KMS-11 (cell line): ENCODE measurements around the gene LRIT3.

Source experiments
- H2AFZ ChIP-seq: fragments of 200-600 bp; sonication (generic); 2 replicates; pipeline ENCODE4 v1.6.1; 2016; ENCODE audit warnings: antibody characterized with exemption, mixed run types, low read depth
- H3K27ac ChIP-seq: fragments of 200-600 bp; sonication (generic); 2 replicates; pipeline ENCODE4 v1.6.1; 2016; ENCODE audit warnings: mild to moderate bottlenecking, mixed run types
- H3K27me3 ChIP-seq: fragments of 200-600 bp; sonication (generic); 2 replicates; pipeline ENCODE4 v1.6.1; 2017; ENCODE audit warnings: mild to moderate bottlenecking, low read depth, mixed run types, moderate library complexity; ENCODE audit not compliant: insufficient read depth
- H3K36me3 ChIP-seq: fragments of 200-600 bp; sonication (generic); 2 replicates; pipeline ENCODE4 v1.6.1; 2017; ENCODE audit warnings: mild to moderate bottlenecking, mixed run types; ENCODE audit not compliant: insufficient read depth
- H3K4me1 ChIP-seq: fragments of 200-600 bp; sonication (generic); 2 replicates; pipeline ENCODE4 v1.6.1; 2016; ENCODE audit warnings: mild to moderate bottlenecking, low read depth, mixed run types; ENCODE audit not compliant: poor library complexity, severe bottlenecking
- H3K4me2 ChIP-seq: fragments of 200-600 bp; sonication (generic); 2 replicates; pipeline ENCODE4 v1.7.0; 2016; ENCODE audit warnings: mild to moderate bottlenecking, mixed run types
- H3K4me3 ChIP-seq: fragments of 200-600 bp; sonication (generic); IDR thresholded peaks from 2 replicates; pipeline ENCODE4 v1.6.1; 2017; ENCODE audit warnings: low read depth, low read length, mixed read lengths; ENCODE audit not compliant: insufficient read depth
- H3K79me2 ChIP-seq: fragments of 200-600 bp; sonication (generic); 2 replicates; pipeline ENCODE4 v1.6.1; 2016; ENCODE audit warnings: low read depth, mixed run types; ENCODE audit not compliant: insufficient read depth
- H3K9ac ChIP-seq: fragments of 200-600 bp; sonication (generic); 2 replicates; pipeline ENCODE4 v1.6.1; 2016; ENCODE audit warnings: mild to moderate bottlenecking, mixed run types
- H4K20me1 ChIP-seq: fragments of 200-600 bp; sonication (generic); 2 replicates; pipeline ENCODE4 v1.6.1; 2016; ENCODE audit warnings: mild to moderate bottlenecking, mixed run types; ENCODE audit not compliant: insufficient read depth
- TF ChIP-seq, protein P1 (sequence below): fragments of 200-600 bp; sonication (generic); conservative IDR thresholded peaks from 2 replicates; pipeline ENCODE4 v1.6.1; 2017; ENCODE audit warnings: low read depth, mild to moderate bottlenecking, antibody characterized with exemption, low read length, moderate library complexity, mixed read lengths

LRIT3 gene

DNA sequence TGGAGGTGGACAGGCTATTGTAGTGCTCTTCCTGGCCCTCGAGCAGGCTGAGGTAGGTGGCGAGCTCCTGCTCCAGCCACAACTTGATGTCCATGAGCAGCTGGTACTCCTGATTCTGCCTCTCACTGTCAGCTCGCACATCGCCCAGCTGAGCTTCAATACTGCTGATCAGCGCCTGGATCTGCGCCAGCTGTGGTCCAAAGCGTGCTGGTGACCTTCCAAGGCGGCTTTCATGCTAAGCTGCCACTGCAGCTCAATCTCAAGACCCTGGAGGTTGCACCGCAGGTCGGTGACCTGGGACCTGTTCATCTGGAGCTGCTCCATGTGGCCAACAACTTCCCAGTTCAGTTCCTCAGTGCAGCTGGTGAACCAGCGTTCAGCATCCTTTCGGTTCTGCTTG, 31.2 kb downstream of the LRIT3 start:
- Histone ChIP-seq H3K27me3 (no peaks in the 10 kb centered on the region), H3K4me1 (peaks cover 4% of the 10 kb centered on the region), H3K36me3 (no peaks in the 10 kb centered on the region), H3K79me2 (no peaks in the 10 kb centered on the region), H3K4me2 (no peak overlapping the region), H2AFZ (no peak overlapping the region), H3K9ac (no peak overlapping the region), H3K4me3 (no peak overlapping the region), H3K27ac (no peak overlapping the region), H4K20me1 (no peaks in the 10 kb centered on the region)
- TF ChIP-seq, protein P1, sequence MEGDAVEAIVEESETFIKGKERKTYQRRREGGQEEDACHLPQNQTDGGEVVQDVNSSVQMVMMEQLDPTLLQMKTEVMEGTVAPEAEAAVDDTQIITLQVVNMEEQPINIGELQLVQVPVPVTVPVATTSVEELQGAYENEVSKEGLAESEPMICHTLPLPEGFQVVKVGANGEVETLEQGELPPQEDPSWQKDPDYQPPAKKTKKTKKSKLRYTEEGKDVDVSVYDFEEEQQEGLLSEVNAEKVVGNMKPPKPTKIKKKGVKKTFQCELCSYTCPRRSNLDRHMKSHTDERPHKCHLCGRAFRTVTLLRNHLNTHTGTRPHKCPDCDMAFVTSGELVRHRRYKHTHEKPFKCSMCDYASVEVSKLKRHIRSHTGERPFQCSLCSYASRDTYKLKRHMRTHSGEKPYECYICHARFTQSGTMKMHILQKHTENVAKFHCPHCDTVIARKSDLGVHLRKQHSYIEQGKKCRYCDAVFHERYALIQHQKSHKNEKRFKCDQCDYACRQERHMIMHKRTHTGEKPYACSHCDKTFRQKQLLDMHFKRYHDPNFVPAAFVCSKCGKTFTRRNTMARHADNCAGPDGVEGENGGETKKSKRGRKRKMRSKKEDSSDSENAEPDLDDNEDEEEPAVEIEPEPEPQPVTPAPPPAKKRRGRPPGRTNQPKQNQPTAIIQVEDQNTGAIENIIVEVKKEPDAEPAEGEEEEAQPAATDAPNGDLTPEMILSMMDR = no peak

DNA sequence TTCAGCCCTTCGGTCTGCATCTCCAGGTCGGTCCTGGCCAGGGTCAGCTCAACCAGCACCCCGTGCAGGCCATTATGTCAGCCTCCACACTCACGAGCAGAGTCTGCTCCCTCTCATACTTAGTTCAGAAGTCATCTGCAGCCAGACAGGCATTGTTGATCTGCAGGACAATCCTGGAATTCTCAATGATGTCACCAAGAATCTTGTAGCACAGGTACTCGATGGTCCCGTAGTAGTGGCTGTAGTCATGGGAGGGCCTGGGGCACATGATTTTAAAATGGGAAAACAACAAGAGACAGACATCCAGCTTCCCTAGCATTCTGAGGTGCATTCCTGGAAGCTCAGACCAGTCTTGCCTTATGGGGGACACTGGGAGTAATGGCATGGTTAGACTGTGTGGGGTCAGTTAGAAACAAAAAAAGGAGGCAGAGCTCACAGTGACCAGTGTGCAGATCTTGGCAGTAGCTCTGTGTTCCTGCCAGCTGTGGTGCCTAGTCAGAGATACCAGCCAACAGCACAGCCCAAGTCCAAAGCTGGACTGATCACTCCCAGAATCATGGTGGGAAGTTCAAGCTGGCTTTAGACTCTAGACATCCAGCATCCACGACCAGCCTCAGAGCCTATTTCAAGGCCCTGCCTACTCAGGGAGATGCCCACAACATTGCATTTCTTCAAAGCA, 31.9 kb downstream of the LRIT3 start:
- H4K20me1 ChIP-seq = no peaks in the 10 kb centered on the region
- no peak overlapping the region for H3K4me2 ChIP-seq
- no peaks in the 10 kb centered on the region for H3K27me3 ChIP-seq

DNA sequence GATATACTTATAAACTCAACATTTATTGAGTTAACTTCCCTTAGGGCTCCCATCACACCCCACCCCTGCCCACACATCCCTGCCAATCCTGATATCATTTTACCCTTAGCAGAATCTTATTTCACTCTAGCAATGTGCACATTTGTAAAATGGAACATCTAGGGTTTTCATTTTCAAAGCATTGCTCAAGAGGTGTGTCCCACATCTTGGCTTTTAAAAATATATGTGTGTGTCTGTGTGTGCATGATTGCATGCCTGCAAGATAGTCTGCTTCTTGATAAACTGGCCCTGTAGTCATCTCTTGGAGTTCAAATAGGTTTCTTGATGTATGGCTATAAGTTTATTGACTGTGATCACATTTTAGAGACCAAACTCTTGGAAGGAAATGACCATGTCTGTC, 38.4 kb downstream of the LRIT3 start:
- Histone ChIP-seq H3K9ac (no peak overlapping the region), H3K27me3 (no peaks in the 10 kb centered on the region), H2AFZ (no peak overlapping the region), H3K36me3 (no peaks in the 10 kb centered on the region), H3K4me1 (no peaks in the 10 kb centered on the region), H3K27ac (no peak overlapping the region), H4K20me1 (no peaks in the 10 kb centered on the region), H3K4me3 (no peak overlapping the region), H3K79me2 (no peaks in the 10 kb centered on the region), H3K4me2 (no peak overlapping the region)
- TF ChIP-seq, protein P1 = no peak

More for the DNA sequence above, 31.9 kb downstream of the LRIT3 start:
- Histone ChIP-seq H3K4me1 (peaks cover 4% of the 10 kb centered on the region), H3K36me3 (no peaks in the 10 kb centered on the region), H3K79me2 (no peaks in the 10 kb centered on the region), H3K4me3 (no peak overlapping the region), H3K27ac (no peak overlapping the region), H2AFZ (no peak overlapping the region), H3K9ac (no peak overlapping the region)
- TF ChIP-seq, protein P1 = no peak

DNA sequence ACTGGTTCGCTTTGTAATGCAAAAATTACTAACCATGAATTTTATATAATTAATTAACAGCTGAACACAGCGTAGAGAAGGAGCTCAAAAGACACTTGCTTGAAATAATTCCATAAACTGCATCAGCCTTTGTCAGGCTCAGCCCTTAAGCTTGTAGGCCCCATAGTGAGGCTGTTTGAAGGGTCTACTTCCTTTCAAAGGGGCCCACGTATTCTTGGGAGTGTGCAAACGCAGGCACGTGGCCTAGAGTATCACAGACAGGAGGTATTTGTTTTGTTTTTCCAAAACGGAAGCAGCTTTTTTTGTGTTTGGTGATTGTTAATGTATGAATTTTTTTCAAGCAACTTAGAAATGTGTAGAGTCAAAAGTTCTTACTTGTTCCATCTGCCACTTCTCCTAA, 39.2 kb downstream of the LRIT3 start:
- Histone ChIP-seq H3K79me2 (no peaks in the 10 kb centered on the region), H3K9ac (no peak overlapping the region), H3K27me3 (no peaks in the 10 kb centered on the region), H3K4me3 (no peak overlapping the region), H3K27ac (no peak overlapping the region), H3K4me2 (no peak overlapping the region), H4K20me1 (no peaks in the 10 kb centered on the region), H3K36me3 (no peaks in the 10 kb centered on the region), H2AFZ (no peak overlapping the region), H3K4me1 (no peaks in the 10 kb centered on the region)
- TF ChIP-seq, protein P1 = no peak
